Measurements from ENCODE around the gene TXNDC12.
"Not testable (repeated sequence)": the region's sequence is repeated elsewhere in the genome, so short reads cannot be mapped to it uniquely, and the experiment has no call there.

DNA sequence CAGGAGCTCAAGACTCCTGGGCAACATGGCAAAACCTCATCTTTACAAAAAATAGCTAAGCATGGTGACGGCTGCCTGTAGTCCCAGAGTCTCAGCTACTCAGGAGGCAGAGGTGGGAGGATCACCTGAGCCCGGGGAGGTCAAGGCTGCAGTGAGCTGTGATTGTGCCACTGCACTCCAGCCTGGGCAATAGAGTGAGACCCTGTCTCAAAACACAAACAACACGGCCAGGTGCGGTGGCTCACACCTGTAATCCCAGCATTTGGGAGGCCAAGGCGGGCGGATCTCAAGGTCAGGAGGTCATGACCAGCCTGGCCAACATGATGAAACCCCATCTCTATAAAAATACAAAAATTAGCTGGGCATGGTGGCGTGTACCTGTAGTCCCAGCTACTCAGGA is 39.3 kb upstream of the TXNDC12 start:
- TF ChIP-seq POLR2AphosphoS5 (IDR thresholded peaks at IDR 0.05; ENCODE audit: borderline replicate concordance, low read depth, low read length); EZH2 (IDR thresholded peaks at IDR 0.05): not testable (repeated sequence)

All from SK-N-MC (cell line).